NCI-H1092 (cell line): ENCODE data around the gene MORC1.

Experiments
- DNase-seq: peaks from one replicate; lab custom pipeline; 2025; lab: John Stamatoyannopoulos, UW

Gene MORC1

DNA sequence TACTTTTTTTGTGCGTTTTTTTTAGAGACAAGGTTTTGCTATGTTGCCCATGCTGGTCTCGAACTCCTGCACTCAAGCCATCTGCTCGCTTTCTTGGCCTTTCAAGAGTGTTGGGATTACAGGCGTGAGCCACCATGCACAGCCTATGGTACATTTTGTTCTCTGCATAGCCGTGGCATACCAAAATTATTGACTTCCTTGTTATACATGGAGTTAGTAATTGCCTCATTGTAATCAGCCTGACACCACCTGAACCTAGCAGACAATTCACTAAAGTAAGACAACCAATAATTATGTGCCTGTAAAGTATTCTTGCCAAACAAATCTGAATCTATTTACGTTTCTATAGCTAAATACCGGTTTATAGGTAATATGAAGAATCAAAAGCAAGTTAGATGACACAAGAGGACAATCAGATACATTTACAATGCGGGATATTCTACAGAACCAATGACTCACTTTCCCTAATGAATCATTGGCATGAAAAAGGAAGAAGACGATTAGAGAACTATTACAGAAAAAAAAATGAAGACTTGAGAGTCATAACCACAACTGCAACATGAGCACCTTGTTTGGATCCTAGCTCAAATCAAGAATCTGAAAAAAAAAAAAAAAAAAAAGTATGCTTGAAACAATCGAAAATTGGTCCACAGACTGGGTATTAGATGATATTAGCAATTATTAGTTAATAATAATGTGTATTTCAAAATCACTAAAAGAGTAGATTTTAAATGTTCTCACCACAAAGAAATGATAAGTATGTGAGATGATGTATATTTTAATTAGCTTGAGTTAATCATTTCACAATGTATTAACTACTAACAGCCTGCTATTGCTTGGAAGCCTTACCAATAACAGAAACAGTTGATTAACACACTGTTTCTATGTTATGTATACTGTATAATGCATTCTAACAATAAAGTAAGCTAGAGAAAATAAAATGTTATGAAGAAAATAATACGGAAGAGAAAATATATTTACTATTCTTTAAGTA is 171.3 kb downstream of the MORC1 start:
- no peak for DNase-seq

GRCh38 chr3:108940568-108941263 is 177.2 kb downstream of the MORC1 start:
- no peak for DNase-seq

GRCh38 chr3:108940166-108940565 is 177.8 kb downstream of the MORC1 start:
- DNase-seq: no peak

- no peak for DNase-seq
Observed at GRCh38 chr3:108936924-108937689, 180.8 kb downstream of the MORC1 start.

DNA sequence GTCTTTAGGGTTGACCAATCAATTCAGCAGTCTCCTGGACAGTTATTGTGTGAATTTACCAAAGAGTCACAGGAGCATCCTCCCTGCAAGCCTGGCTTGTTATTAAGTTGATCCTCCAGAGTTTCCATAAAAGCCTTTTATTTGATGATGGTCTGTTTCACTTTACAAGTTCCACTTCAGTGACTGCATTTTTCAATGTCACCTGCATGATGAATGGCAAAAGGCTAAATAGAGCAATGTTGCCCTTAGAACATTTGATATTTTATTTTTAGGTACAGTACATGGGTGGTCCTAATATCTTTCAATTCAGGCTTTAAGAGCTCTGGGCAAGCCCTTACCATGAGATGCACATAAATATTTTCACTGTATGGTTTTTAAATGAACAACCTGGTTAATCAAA is 186.9 kb downstream of the MORC1 start:
- DNase-seq: no peak

GRCh38 chr3:108918866-108919265 is 199.1 kb downstream of the MORC1 start:
- DNase-seq: no peak

GRCh38 chr3:108914774-108915641 is 202.9 kb downstream of the MORC1 start:
- peak; percentile 33 for DNase-seq

- no peak for DNase-seq
Observed at GRCh38 chr3:108909799-108910198, 208.1 kb downstream of the MORC1 start.
